Neural progenitor cell (in vitro differentiated cells): ENCODE results near the gene FGF7. TPM values are rescaled to one million over a fixed set of nuclear protein-coding genes. Genes with fewer than 3 reads are reported as not detected.

Experiments used
- DNase-seq: peaks from one replicate; pipeline ENCODE4 v3.0.0-alpha.2; 2016; ENCODE audit warnings: low spot score
- H2AFZ ChIP-seq: fragments of 200-600 bp; sonication (generic); replicated peaks from 2 replicates; pipeline ENCODE4 v1.6.1; 2016; ENCODE audit warnings: antibody characterized with exemption
- H3F3A ChIP-seq: fragments of 200-600 bp; sonication (generic); 2 replicates; pipeline ENCODE4 v1.6.1; 2016; ENCODE audit warnings: antibody characterized with exemption, low read depth
- H3K27ac ChIP-seq: fragments of 200-600 bp; sonication (generic); 2 replicates; pipeline ENCODE4 v1.5.1; 2016; ENCODE audit warnings: mild to moderate bottlenecking
- H3K27me3 ChIP-seq: fragments of 200-600 bp; sonication (generic); 2 replicates; pipeline ENCODE4 v1.6.1; 2016; ENCODE audit warnings: mild to moderate bottlenecking, moderate library complexity
- H3K36me3 ChIP-seq: fragments of 200-600 bp; sonication (generic); 2 replicates; pipeline ENCODE4 v1.5.1; 2016
- H3K4me1 ChIP-seq: fragments of 200-600 bp; sonication (generic); 2 replicates; pipeline ENCODE4 v1.6.1; 2016; ENCODE audit warnings: mixed run types
- H3K4me2 ChIP-seq: fragments of 200-600 bp; sonication (generic); 2 replicates; pipeline ENCODE4 v1.6.1; 2016
- H3K4me3 ChIP-seq: fragments of 200-600 bp; sonication (generic); 2 replicates; pipeline ENCODE4 v1.5.1; 2016
- H3K79me2 ChIP-seq: fragments of 200-600 bp; sonication (generic); 2 replicates; pipeline ENCODE4 v1.6.1; 2016; ENCODE audit warnings: low read depth
- H3K9ac ChIP-seq: fragments of 200-600 bp; sonication (generic); 2 replicates; pipeline ENCODE4 v1.6.1; 2016
- H3K9me3 ChIP-seq: fragments of 200-600 bp; sonication (generic); 2 replicates; pipeline ENCODE4 v1.5.1; 2016; ENCODE audit warnings: low read depth
- H4K20me1 ChIP-seq: fragments of 200-600 bp; sonication (generic); 2 replicates; pipeline ENCODE4 v1.6.1; 2016; ENCODE audit warnings: low read depth
- H3K27ac Mint-ChIP-seq: 3 replicates; pipeline ENCODE4 v1.8.0; 2021; ENCODE audit warnings: mixed read lengths
- H3K27me3 Mint-ChIP-seq: 2 replicates; pipeline ENCODE4 v1.8.0; 2022; ENCODE audit warnings: low read depth, mild to moderate bottlenecking, inconsistent platforms, moderate library complexity, mixed read lengths; ENCODE audit not compliant: insufficient read depth
- H3K36me3 Mint-ChIP-seq: 3 replicates; pipeline ENCODE4 v1.8.0; 2021; ENCODE audit warnings: mixed read lengths
- H3K4me1 Mint-ChIP-seq: 3 replicates; pipeline ENCODE4 v1.8.0; 2021; ENCODE audit warnings: mixed read lengths
- H3K4me3 Mint-ChIP-seq: 3 replicates; pipeline ENCODE4 v1.8.0; 2021; ENCODE audit warnings: mild to moderate bottlenecking, moderate library complexity, mixed read lengths
- H3K9me3 Mint-ChIP-seq: 3 replicates; pipeline ENCODE4 v1.8.0; 2020; ENCODE audit warnings: mixed read lengths
- EZH2 ChIP-seq: fragments of 200-600 bp; sonication (generic); IDR thresholded peaks from 2 replicates; pipeline ENCODE4 v1.6.1; 2017; ENCODE audit warnings: antibody characterized with exemption, mild to moderate bottlenecking, moderate library complexity
- EZH2phosphoT487 ChIP-seq: fragments of 200-600 bp; sonication (generic); IDR thresholded peaks from 2 replicates; pipeline ENCODE4 v1.6.1; 2017; ENCODE audit warnings: antibody characterized with exemption
- total RNA-seq: library from RNA; depleted of rRNA; stranded (reverse); fragments of >200 nt; gene quantifications from 2 replicates; pipeline ENCODE4 v1.2.3, GENCODE V29; 2015; ENCODE audit warnings: low replicate concordance
- TF ChIP-seq, protein P1 (sequence below): fragments of 200-600 bp; sonication (generic); IDR thresholded peaks from 2 replicates; pipeline ENCODE4 v1.5.1; 2017; ENCODE audit warnings: antibody characterized with exemption, mild to moderate bottlenecking

FGF7 gene
- total RNA-seq, 1 donor from 2014 or later = not detected

GRCh38 chr15:49406352-49407118, 16.5 kb upstream of the FGF7 start:
- Mint-ChIP-seq H3K4me3 (no peak overlapping the region), H3K27ac (no peak overlapping the region), H3K27me3 (peaks cover 2% of the 10 kb centered on the region), H3K9me3 (peaks cover 2% of the 10 kb centered on the region), H3K4me1 (no peaks in the 10 kb centered on the region), H3K36me3 (no peaks in the 10 kb centered on the region)
- Histone ChIP-seq H3K9ac (no peak overlapping the region), H3K4me2 (no peak overlapping the region), H2AFZ (no peak overlapping the region), H3K4me3 (no peak overlapping the region), H3K27ac (no peak overlapping the region), H3K4me1 (no peaks in the 10 kb centered on the region), H4K20me1 (no peaks in the 10 kb centered on the region), H3F3A (no peaks in the 10 kb centered on the region), H3K27me3 (no peaks in the 10 kb centered on the region), H3K9me3 (no peaks in the 10 kb centered on the region), H3K79me2 (no peaks in the 10 kb centered on the region), H3K36me3 (no peaks in the 10 kb centered on the region)
- no peak for DNase-seq
- TF ChIP-seq, protein P1, sequence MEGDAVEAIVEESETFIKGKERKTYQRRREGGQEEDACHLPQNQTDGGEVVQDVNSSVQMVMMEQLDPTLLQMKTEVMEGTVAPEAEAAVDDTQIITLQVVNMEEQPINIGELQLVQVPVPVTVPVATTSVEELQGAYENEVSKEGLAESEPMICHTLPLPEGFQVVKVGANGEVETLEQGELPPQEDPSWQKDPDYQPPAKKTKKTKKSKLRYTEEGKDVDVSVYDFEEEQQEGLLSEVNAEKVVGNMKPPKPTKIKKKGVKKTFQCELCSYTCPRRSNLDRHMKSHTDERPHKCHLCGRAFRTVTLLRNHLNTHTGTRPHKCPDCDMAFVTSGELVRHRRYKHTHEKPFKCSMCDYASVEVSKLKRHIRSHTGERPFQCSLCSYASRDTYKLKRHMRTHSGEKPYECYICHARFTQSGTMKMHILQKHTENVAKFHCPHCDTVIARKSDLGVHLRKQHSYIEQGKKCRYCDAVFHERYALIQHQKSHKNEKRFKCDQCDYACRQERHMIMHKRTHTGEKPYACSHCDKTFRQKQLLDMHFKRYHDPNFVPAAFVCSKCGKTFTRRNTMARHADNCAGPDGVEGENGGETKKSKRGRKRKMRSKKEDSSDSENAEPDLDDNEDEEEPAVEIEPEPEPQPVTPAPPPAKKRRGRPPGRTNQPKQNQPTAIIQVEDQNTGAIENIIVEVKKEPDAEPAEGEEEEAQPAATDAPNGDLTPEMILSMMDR = no peak
- TF ChIP-seq EZH2 (no peak), EZH2phosphoT487 (no peak)

DNA sequence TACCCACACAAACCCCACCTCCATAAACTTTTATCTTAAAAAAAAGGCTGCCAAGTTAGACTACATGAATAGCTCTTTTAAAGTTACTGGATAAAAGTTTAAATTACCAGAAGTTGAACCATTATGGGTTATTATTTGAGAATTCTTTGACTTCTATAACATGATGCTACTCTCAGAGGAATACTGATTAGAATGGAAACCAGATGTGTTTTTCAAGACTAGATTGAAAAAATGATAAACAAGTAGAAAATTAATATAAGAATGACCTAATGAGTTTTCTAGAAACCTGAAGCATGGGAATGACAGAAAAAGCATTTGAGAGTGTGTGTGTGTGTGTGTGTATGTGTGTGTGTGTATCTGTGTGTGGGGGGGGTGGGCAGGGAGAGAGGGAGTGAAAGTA, 12.4 kb upstream of the FGF7 start:
- Histone ChIP-seq H3K79me2 (no peaks in the 10 kb centered on the region), H3K27me3 (no peaks in the 10 kb centered on the region), H3F3A (no peaks in the 10 kb centered on the region), H3K4me2 (no peak overlapping the region), H3K9ac (no peak overlapping the region), H3K36me3 (no peaks in the 10 kb centered on the region), H3K4me1 (no peaks in the 10 kb centered on the region), H3K4me3 (no peak overlapping the region), H4K20me1 (no peaks in the 10 kb centered on the region), H2AFZ (no peak overlapping the region), H3K9me3 (no peaks in the 10 kb centered on the region), H3K27ac (no peak overlapping the region)
- Mint-ChIP-seq H3K27me3 (peaks cover 1% of the 10 kb centered on the region), H3K4me3 (no peak overlapping the region), H3K9me3 (no peaks in the 10 kb centered on the region), H3K27ac (no peak overlapping the region), H3K4me1 (no peaks in the 10 kb centered on the region), H3K36me3 (no peaks in the 10 kb centered on the region)
- TF ChIP-seq EZH2 (no peak), EZH2phosphoT487 (no peak)
- TF ChIP-seq, protein P1 = no peak
- no peak for DNase-seq

DNA sequence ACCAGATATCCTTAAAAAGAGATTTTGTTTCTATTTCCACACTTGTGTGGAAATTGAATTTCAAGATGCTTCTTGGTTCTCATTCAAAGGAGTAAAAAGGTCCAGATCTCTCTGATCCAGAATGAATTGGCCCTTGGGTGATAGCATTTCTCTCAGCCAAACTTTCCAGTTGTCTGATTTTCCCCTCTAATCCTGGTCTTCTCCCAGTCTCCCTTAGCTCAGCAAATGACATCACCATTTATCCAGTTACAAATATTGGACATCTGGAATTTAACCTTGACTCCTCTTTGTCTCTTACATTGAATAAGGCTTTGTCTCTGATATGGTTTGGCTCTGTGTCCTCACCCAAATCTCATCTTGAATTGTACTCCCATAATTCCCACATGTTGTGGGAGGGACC, 10.2 kb upstream of the FGF7 start:
- Histone ChIP-seq H3K9ac (no peak overlapping the region), H3K27me3 (no peaks in the 10 kb centered on the region), H3K79me2 (no peaks in the 10 kb centered on the region), H2AFZ (no peak overlapping the region), H4K20me1 (no peaks in the 10 kb centered on the region), H3K36me3 (no peaks in the 10 kb centered on the region), H3K27ac (no peak overlapping the region), H3F3A (no peaks in the 10 kb centered on the region), H3K4me2 (no peak overlapping the region), H3K4me3 (no peak overlapping the region), H3K9me3 (no peaks in the 10 kb centered on the region), H3K4me1 (no peaks in the 10 kb centered on the region)
- no peaks in the 10 kb centered on the region for H3K27me3 Mint-ChIP-seq
- H3K27ac Mint-ChIP-seq = no peak overlapping the region
- peaks cover 4% of the 10 kb centered on the region for H3K9me3 Mint-ChIP-seq
- no peaks in the 10 kb centered on the region for H3K36me3 Mint-ChIP-seq
- DNase-seq = no peak
- H3K4me3 Mint-ChIP-seq = no peak overlapping the region
- no peak for TF ChIP-seq EZH2
- no peak for TF ChIP-seq EZH2phosphoT487
- TF ChIP-seq, protein P1 = no peak
- H3K4me1 Mint-ChIP-seq = no peaks in the 10 kb centered on the region
